NT2/D1 (cell line): Measurements from ENCODE around the gene RNF181.

ENCODE experiments used
- SUZ12 ChIP-seq: IDR thresholded peaks from 2 replicates; pipeline ENCODE4 v1.6.1; 2011; ENCODE audit not compliant: insufficient read length, insufficient read depth; ENCODE audit errors: extremely low read depth
- YY1 ChIP-seq: IDR thresholded peaks from 2 replicates; pipeline ENCODE4 v1.6.1; 2011; ENCODE audit not compliant: insufficient read length, insufficient read depth
- ZNF274 ChIP-seq: IDR thresholded peaks from 2 replicates; pipeline ENCODE4 v1.6.1; 2011; ENCODE audit warnings: mild to moderate bottlenecking, low read depth, low read length

GRCh38 chr2:85584354-85584856 is 11.1 kb upstream of the RNF181 start, which contains the start of gene VAMP5:
- TF ChIP-seq ZNF274: no peak
- TF ChIP-seq YY1: no peak
- TF ChIP-seq SUZ12: no peak
